HG03442 (cell line): ENCODE measurements around the gene TFE3.
"Not testable (repeated sequence)": the region's sequence is repeated elsewhere in the genome, so short reads cannot be mapped to it uniquely, and the experiment has no call there.

Experiments
- ATAC-seq: cut with Tn5 transposase; IDR thresholded peaks from one replicate; pipeline ENCODE4 v1.9.1; 2021; ENCODE audit warnings: mild to moderate bottlenecking, moderate library complexity; ENCODE audit not compliant: unreplicated experiment

The TFE3 gene

GRCh38 chrX:49002091-49002935, 40.8 kb downstream of the TFE3 start, which contains the start of gene GRIPAP1:
TSS of gene GRIPAP1 (minus strand) at chrX:49002264. CDS start at chrX:49002229, 35 bp downstream.
- peak; percentile 87 for ATAC-seq

GRCh38 chrX:49001521-49002090, 41.6 kb downstream of the TFE3 start:
- peak; percentile 25 for ATAC-seq

- ATAC-seq = no peak
Measured at GRCh38 chrX:49000636-49001035, 42.5 kb downstream of the TFE3 start.

GRCh38 chrX:48999030-48999429, 44.1 kb downstream of the TFE3 start:
- no peak for ATAC-seq

- ATAC-seq = no peak
Measured at GRCh38 chrX:48998391-48998790, 44.8 kb downstream of the TFE3 start.

GRCh38 chrX:48997865-48998264, 45.3 kb downstream of the TFE3 start:
- no peak for ATAC-seq

- no peak for ATAC-seq
Measured at GRCh38 chrX:48997455-48997854, 45.7 kb downstream of the TFE3 start.

- ATAC-seq = no peak
Measured at GRCh38 chrX:48996969-48997368, 46.2 kb downstream of the TFE3 start.

GRCh38 chrX:48992341-48992740, 50.8 kb downstream of the TFE3 start:
- ATAC-seq = no peak

GRCh38 chrX:48989483-48989882, 53.7 kb downstream of the TFE3 start:
- ATAC-seq = no peak

GRCh38 chrX:48983896-48984295, 59.3 kb downstream of the TFE3 start:
- ATAC-seq = no peak

- no peak for ATAC-seq
Measured at GRCh38 chrX:48983081-48983480, 60.1 kb downstream of the TFE3 start.

- no peak for ATAC-seq
Measured at GRCh38 chrX:48981178-48981577, 62.0 kb downstream of the TFE3 start.

GRCh38 chrX:48980341-48980740, 62.8 kb downstream of the TFE3 start:
- not testable (repeated sequence) for ATAC-seq
